Loucy (cell line): Measurements from ENCODE around the gene MBNL3.

Experiments used
- H2AFZ ChIP-seq: fragments of 200-600 bp; sonication (generic); 2 replicates; pipeline ENCODE4 v1.6.0; 2016; ENCODE audit warnings: antibody characterized with exemption, mild to moderate bottlenecking, low read length, moderate library complexity
- H3F3A ChIP-seq: fragments of 200-600 bp; 2 replicates; pipeline ENCODE4 v1.6.0; 2016; ENCODE audit warnings: antibody characterized with exemption, low read depth, mild to moderate bottlenecking
- H3K27me3 ChIP-seq: fragments of 200-600 bp; sonication (generic); 2 replicates; pipeline ENCODE4 v1.6.1; 2014; ENCODE audit warnings: low read length, mild to moderate bottlenecking; ENCODE audit not compliant: insufficient read depth, poor library complexity, severe bottlenecking
- H3K36me3 ChIP-seq: fragments of 200-600 bp; sonication (generic); 2 replicates; pipeline ENCODE4 v1.6.1; 2016; ENCODE audit warnings: low read length; ENCODE audit not compliant: insufficient read depth
- H3K4me1 ChIP-seq: fragments of 200-600 bp; sonication (generic); 2 replicates; pipeline ENCODE4 v1.5.1; 2014; ENCODE audit warnings: low read length, mild to moderate bottlenecking; ENCODE audit not compliant: insufficient read depth, poor library complexity, severe bottlenecking
- H3K4me2 ChIP-seq: fragments of 200-600 bp; sonication (generic); 2 replicates; pipeline ENCODE4 v1.6.0; 2014; ENCODE audit warnings: antibody characterized with exemption, low read length, low read depth, mild to moderate bottlenecking; ENCODE audit not compliant: poor library complexity, severe bottlenecking
- H3K4me3 ChIP-seq: fragments of 200-600 bp; sonication (generic); 2 replicates; pipeline ENCODE4 v1.5.1; 2014; ENCODE audit warnings: low read length, mild to moderate bottlenecking, mixed read lengths; ENCODE audit not compliant: poor library complexity, severe bottlenecking
- H3K79me2 ChIP-seq: fragments of 200-600 bp; sonication (generic); 2 replicates; pipeline ENCODE4 v1.6.1; 2014; ENCODE audit warnings: low read length; ENCODE audit not compliant: insufficient read depth
- H3K9ac ChIP-seq: fragments of 200-600 bp; sonication (generic); 2 replicates; pipeline ENCODE4 v1.6.0; 2014; ENCODE audit warnings: mild to moderate bottlenecking, low read depth, low read length, moderate library complexity; ENCODE audit not compliant: poor library complexity, severe bottlenecking
- H3K9me2 ChIP-seq: fragments of 200-600 bp; sonication (generic); replicated peaks from 2 replicates; pipeline ENCODE4 v1.6.1; 2016; ENCODE audit warnings: low read depth, low read length, mixed read lengths
- H3K9me3 ChIP-seq: fragments of 200-600 bp; sonication (generic); 2 replicates; pipeline ENCODE4 v1.6.1; 2014; ENCODE audit warnings: mild to moderate bottlenecking, antibody characterized with exemption, low read length, low read depth; ENCODE audit not compliant: insufficient read depth
- H4K20me1 ChIP-seq: fragments of 200-600 bp; sonication (generic); 2 replicates; pipeline ENCODE4 v1.6.0; 2014; ENCODE audit warnings: antibody characterized with exemption, low read length, mild to moderate bottlenecking; ENCODE audit not compliant: insufficient read depth, poor library complexity, severe bottlenecking
- CTCF ChIP-seq: fragments of 200-600 bp; sonication (generic); conservative IDR thresholded peaks from 2 replicates; pipeline ENCODE4 v1.5.1; 2014; ENCODE audit warnings: mild to moderate bottlenecking, antibody characterized with exemption, low read length
- EZH2phosphoT487 ChIP-seq: fragments of 200-600 bp; IDR thresholded peaks from 2 replicates; pipeline ENCODE4 v1.6.1; 2018; ENCODE audit warnings: antibody characterized with exemption, mild to moderate bottlenecking, moderate library complexity, borderline replicate concordance

MBNL3 gene

GRCh38 chrX:132470831-132471230 lies 18.0 kb downstream of the MBNL3 start:
- Histone ChIP-seq H3K79me2 (peaks cover 4% of the 10 kb centered on the region), H3K9ac (no peak overlapping the region), H3K4me1 (peaks cover 14% of the 10 kb centered on the region), H3K4me3 (no peak overlapping the region), H3K9me3 (no peaks in the 10 kb centered on the region), H3K36me3 (no peaks in the 10 kb centered on the region), H3K4me2 (no peak overlapping the region), H3K9me2 (no peaks in the 10 kb centered on the region), H4K20me1 (no peaks in the 10 kb centered on the region), H3F3A (no peaks in the 10 kb centered on the region), H2AFZ (no peak overlapping the region), H3K27me3 (no peaks in the 10 kb centered on the region)
- TF ChIP-seq CTCF (no peak), EZH2phosphoT487 (no peak)

- H3F3A ChIP-seq = no peaks in the 10 kb centered on the region
- no peaks in the 10 kb centered on the region for H4K20me1 ChIP-seq
- H3K4me1 ChIP-seq = peaks cover 10% of the 10 kb centered on the region
- H3K4me2 ChIP-seq = no peak overlapping the region
- no peak overlapping the region for H3K4me3 ChIP-seq
- no peak overlapping the region for H2AFZ ChIP-seq
- no peaks in the 10 kb centered on the region for H3K9me2 ChIP-seq
- H3K9ac ChIP-seq = no peak overlapping the region
- H3K79me2 ChIP-seq = peaks cover 3% of the 10 kb centered on the region
- H3K27me3 ChIP-seq = no peaks in the 10 kb centered on the region
- H3K9me3 ChIP-seq = no peaks in the 10 kb centered on the region
- TF ChIP-seq CTCF (no peak), EZH2phosphoT487 (no peak)
- no peaks in the 10 kb centered on the region for H3K36me3 ChIP-seq
These were observed 18.7 kb downstream of the MBNL3 start for GRCh38 chrX:132470179-132470578.

- TF ChIP-seq CTCF (no peak), EZH2phosphoT487 (no peak)
- H3F3A ChIP-seq = no peaks in the 10 kb centered on the region
- H3K4me2 ChIP-seq = no peak overlapping the region
- no peaks in the 10 kb centered on the region for H4K20me1 ChIP-seq
- no peaks in the 10 kb centered on the region for H3K79me2 ChIP-seq
- no peaks in the 10 kb centered on the region for H3K9me3 ChIP-seq
- no peak overlapping the region for H2AFZ ChIP-seq
- H3K9me2 ChIP-seq = no peaks in the 10 kb centered on the region
- H3K4me1 ChIP-seq = no peaks in the 10 kb centered on the region
- H3K9ac ChIP-seq = no peak overlapping the region
- H3K4me3 ChIP-seq = no peak overlapping the region
- no peaks in the 10 kb centered on the region for H3K27me3 ChIP-seq
- H3K36me3 ChIP-seq = no peaks in the 10 kb centered on the region
These were observed 20.4 kb downstream of the MBNL3 start for GRCh38 chrX:132468454-132468853.
